ENCODE results near the gene CNNM3. TPM values are rescaled to one million over a fixed set of nuclear protein-coding genes. Genes with fewer than 3 reads are reported as not detected.

Gene CNNM3
- total RNA-seq, 1 donor from 2014 or later: 21.8 TPM

- no peak for DNase-seq (ENCODE audit: low read depth)
Measured at GRCh38 chr2:96877042-96877451, 61.0 kb downstream of the CNNM3 start.

DNA sequence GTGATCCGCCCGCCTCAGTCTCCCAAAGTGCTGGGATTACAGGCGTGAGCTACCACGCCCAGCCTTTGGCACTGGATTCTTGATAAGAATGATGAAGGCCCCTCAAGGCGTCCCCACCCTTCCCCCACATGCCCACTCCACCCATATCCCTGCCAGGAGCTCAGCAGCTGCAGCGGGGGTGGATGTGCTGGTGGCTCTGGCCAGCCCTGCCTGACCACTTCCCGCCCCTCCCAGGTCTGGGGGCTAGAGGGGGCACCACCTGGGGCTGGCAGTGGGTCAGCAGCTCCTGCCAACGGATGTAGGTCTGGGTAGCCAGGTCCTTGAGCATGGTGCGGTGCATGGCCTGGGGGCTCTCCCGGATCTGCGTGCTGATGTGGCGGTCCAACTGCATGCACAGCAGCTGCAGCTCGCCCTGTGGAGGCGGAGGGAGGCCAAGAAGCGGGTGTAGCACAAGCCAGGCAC, 61.6 kb downstream of the CNNM3 start:
- DNase-seq (ENCODE audit: low read depth): no peak

DNA sequence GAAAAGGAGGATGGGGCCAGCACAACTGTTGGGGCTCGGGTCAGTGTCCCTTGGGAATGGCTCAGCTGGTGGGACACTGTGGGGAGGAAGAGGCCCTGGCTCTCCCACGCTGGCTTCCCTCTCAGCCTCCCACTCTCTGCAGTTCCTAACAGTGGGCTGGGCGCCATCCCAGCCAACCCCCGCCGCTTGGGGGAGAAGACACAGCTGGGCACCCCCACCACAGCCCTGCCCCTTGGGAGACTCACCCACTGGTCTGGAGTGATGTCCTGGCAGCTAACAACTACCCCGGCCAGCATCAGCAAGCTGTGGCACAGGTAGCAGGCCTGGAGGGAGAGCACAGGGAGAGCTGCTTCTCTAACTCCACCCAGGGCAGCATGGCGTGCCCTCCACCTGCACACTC, 62.1 kb downstream of the CNNM3 start:
- DNase-seq (ENCODE audit: low read depth): no peak

GRCh38 chr2:96878796-96879544, 62.9 kb downstream of the CNNM3 start:
- DNase-seq (ENCODE audit: low read depth): no peak

DNA sequence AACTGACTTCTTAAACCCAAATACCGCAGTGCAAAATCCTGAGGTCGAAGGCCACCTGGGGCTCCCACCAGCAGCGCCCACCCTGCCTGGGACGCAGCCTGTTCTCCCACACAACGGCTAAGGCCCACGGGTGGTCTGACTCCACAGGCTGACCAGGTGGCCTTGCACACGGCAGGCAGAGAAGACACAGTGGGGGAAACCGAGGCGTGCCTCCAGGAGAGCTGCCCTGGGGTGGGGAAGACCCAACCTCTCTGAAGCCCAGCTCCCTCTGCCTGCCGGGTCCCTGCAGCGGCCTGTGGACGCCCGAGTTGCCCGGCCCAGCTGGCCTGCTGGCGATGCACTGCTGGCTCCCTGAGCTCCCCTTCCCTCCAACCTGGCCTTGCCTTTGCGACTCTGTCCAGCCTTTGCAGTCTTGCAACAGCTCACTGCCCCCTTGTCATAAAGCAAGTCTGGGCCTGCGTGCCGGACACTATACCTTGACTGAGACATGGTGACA, 63.5 kb downstream of the CNNM3 start:
- no peak for DNase-seq (ENCODE audit: low read depth)

DNA sequence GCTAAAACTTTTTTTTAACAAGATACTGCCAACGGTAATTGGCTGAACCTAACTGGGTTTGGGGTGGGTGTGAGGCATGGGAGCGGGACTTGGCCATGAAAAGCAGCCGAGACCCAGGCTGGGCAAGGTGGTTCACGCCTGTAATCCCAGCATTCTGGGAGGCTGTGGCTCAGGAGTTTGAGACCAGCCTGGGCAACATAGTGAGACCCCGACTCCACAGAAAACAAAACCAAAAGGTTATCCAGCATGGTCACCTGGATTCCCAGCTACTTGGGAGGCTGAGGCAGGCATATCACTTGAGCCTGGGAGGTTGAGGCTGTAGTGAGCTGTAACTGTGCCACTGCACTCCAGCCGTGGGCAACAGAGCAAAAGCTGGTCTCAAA, 64.8 kb downstream of the CNNM3 start:
- DNase-seq (ENCODE audit: low read depth): no peak

DNA sequence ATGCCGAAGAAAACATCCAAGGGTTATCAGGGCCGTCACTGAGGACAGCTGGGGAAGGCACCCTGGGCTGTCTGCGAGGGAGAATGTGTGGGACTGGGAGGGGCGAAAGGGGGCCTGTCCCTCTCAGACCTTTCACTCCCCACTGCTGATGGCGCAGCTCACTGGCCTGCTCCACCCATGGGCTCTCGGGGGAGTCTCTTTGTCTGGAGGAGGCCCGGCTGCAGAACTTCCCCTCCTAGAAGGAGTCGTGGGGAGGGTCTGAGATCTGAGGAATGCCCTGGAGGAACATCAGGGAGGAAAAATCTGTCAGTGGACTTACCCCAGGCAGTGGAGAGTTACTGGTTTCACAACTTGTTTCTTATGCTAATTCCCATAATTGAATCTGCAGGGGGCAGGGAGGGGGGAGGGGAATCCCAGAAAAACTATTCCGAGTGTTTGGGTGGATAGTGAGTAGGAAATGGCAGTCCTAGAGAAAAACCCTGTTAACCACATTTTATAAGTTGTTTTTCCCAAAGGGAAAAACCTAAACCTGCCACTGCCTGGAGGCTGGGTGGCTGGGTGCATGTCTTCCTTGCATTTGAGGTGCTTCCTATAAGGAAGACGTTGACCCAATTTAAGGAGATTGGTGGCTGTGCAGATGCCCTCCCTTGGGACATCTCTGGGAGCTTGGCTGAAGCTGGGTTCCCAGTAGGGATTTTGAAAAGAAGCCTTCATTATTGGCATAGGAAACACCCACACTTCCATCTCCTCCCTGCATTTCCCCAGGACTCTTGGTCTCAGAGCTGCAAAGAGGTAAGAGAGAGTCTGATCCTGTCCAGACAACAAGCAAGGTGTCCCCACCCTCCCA, 65.5 kb downstream of the CNNM3 start:
- DNase-seq (ENCODE audit: low read depth): no peak

DNA sequence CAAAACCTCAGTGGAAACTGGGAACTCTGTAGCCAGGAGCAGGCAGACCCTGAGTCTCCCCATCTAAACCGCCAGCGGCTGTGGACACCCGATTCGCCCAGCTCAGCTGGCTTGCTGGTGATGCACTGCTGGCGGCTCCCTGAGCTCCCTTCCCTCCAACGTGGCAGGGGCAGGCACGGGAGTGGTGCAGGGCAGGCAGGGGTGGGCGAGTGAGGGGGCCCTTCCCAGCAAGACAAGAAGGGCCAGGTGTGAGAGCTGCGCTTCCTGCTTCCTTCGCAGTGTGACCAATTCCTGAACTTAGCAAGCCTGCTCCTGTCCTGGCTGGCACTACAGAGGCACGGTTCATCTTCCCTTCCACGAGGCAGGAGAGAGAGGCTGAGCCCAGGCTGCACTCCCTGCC, 66.2 kb downstream of the CNNM3 start:
- no peak for DNase-seq (ENCODE audit: low read depth)

- DNase-seq (ENCODE audit: low read depth): no peak
Measured at GRCh38 chr2:96882906-96883305, 66.8 kb downstream of the CNNM3 start.

- no peak for DNase-seq (ENCODE audit: low read depth)
Measured at GRCh38 chr2:96883306-96883705, 67.2 kb downstream of the CNNM3 start.

Other genes starting within 250 kb of the CNNM3 start
- gene KANSL3, start 178.0 kb upstream of the CNNM3 start, total RNA-seq: 21.4 and 55.2 TPM in 2 replicates
- under 0.01 and 1.5 TPM in 2 replicates for gene FER1L5, start 173.5 kb upstream of the CNNM3 start, total RNA-seq
- gene LMAN2L, start 76.2 kb upstream of the CNNM3 start, total RNA-seq: 22.1 and 41.2 TPM in 2 replicates
- gene CNNM4, start 55.4 kb upstream of the CNNM3 start, total RNA-seq: 2.6 and 5.4 TPM in 2 replicates
- 0.35 and 2.2 TPM in 2 replicates for gene ANKRD23, start 27.8 kb downstream of the CNNM3 start, total RNA-seq
- gene ANKRD39, start 41.7 kb downstream of the CNNM3 start, total RNA-seq: 4.7 and 6.3 TPM in 2 replicates
- 17.5 and 25.3 TPM in 2 replicates for gene SEMA4C, start 53.8 kb downstream of the CNNM3 start, total RNA-seq
- gene FAM178B, start 170.3 kb downstream of the CNNM3 start, total RNA-seq: not detected in 2 replicates